H9 (cell line): Measurements from ENCODE around the gene KLHL1. TPM values are rescaled to one million over a fixed set of nuclear protein-coding genes. Genes with fewer than 3 reads are reported as not detected.

ENCODE experiments used
- DNase-seq: peaks from one replicate; pipeline ENCODE4 v3.0.0-alpha.2; 2017
- H2AFZ ChIP-seq: one replicate; pipeline ENCODE4 v1.6.1; 2013; ENCODE audit warnings: mild to moderate bottlenecking, low read length, control low read depth, moderate library complexity
- H2AK5ac ChIP-seq: 2 replicates; pipeline ENCODE4 v1.6.1; 2013; ENCODE audit warnings: low read length, control low read depth, mixed read lengths; ENCODE audit not compliant: insufficient read length
- H2BK120ac ChIP-seq: one replicate; pipeline ENCODE4 v1.6.1; 2013; ENCODE audit warnings: low read depth, mild to moderate bottlenecking, low read length, control low read depth, inconsistent platforms; ENCODE audit not compliant: poor library complexity, severe bottlenecking
- H2BK12ac ChIP-seq: 2 replicates; pipeline ENCODE4 v1.6.1; 2013; ENCODE audit warnings: low read length, control low read depth, mixed read lengths, low read depth; ENCODE audit not compliant: insufficient read length
- H2BK15ac ChIP-seq: 2 replicates; pipeline ENCODE4 v1.6.1; 2013; ENCODE audit warnings: low read depth, low read length, control low read depth
- H2BK20ac ChIP-seq: one replicate; pipeline ENCODE4 v1.6.1; 2013; ENCODE audit warnings: low read depth, mild to moderate bottlenecking, low read length, control low read depth, inconsistent platforms; ENCODE audit not compliant: poor library complexity, severe bottlenecking
- H2BK5ac ChIP-seq: 2 replicates; pipeline ENCODE4 v1.6.1; 2013; ENCODE audit warnings: low read length, control low read depth, mixed read lengths; ENCODE audit not compliant: insufficient read length
- H3K14ac ChIP-seq: 2 replicates; pipeline ENCODE4 v1.6.1; 2013; ENCODE audit warnings: low read length, control low read depth; ENCODE audit not compliant: insufficient read depth
- H3K18ac ChIP-seq: 2 replicates; pipeline ENCODE4 v1.6.1; 2013; ENCODE audit warnings: low read depth, mild to moderate bottlenecking, mixed read lengths, low read length, control low read depth; ENCODE audit not compliant: insufficient read length
- H3K23ac ChIP-seq: 2 replicates; pipeline ENCODE4 v1.6.1; 2013; ENCODE audit warnings: low read length, control low read depth, mixed read lengths, low read depth; ENCODE audit not compliant: insufficient read length
- H3K23me2 ChIP-seq: 2 replicates; pipeline ENCODE4 v1.6.1; 2013; ENCODE audit warnings: low read depth, mild to moderate bottlenecking, mixed read lengths, low read length, control low read depth; ENCODE audit not compliant: insufficient read length, poor library complexity, severe bottlenecking
- H3K27ac ChIP-seq: 2 replicates; pipeline ENCODE4 v1.5.1; 2013; ENCODE audit warnings: low read length, control low read depth, mixed read lengths, low read depth; ENCODE audit not compliant: insufficient read length
- H3K27me3 ChIP-seq: 2 replicates; pipeline ENCODE4 v1.6.1; 2013; ENCODE audit warnings: low read length, control low read depth, inconsistent platforms; ENCODE audit not compliant: insufficient read depth
- H3K4ac ChIP-seq: 2 replicates; pipeline ENCODE4 v1.6.1; 2013; ENCODE audit warnings: low read depth, mild to moderate bottlenecking, control low read depth, inconsistent platforms, low read length, moderate library complexity
- H3K4me1 ChIP-seq: 2 replicates; pipeline ENCODE4 v1.6.1; 2013; ENCODE audit warnings: low read length, control low read depth, inconsistent platforms; ENCODE audit not compliant: insufficient read depth
- H3K4me2 ChIP-seq: 2 replicates; pipeline ENCODE4 v1.6.1; 2013; ENCODE audit warnings: low read length, control low read depth, mixed read lengths; ENCODE audit not compliant: insufficient read length, insufficient read depth
- H3K56ac ChIP-seq: 2 replicates; pipeline ENCODE4 v1.6.1; 2013; ENCODE audit warnings: low read depth, mild to moderate bottlenecking, mixed read lengths, low read length, control low read depth; ENCODE audit not compliant: insufficient read length
- H3K79me1 ChIP-seq: 2 replicates; pipeline ENCODE4 v1.6.1; 2013; ENCODE audit warnings: low read depth, mild to moderate bottlenecking, moderate library complexity, low read length, control low read depth, inconsistent platforms; ENCODE audit not compliant: insufficient read depth, poor library complexity, severe bottlenecking
- H3K79me2 ChIP-seq: 2 replicates; pipeline ENCODE4 v1.6.1; 2013; ENCODE audit warnings: low read length, control low read depth, inconsistent platforms; ENCODE audit not compliant: insufficient read depth
- H3K9ac ChIP-seq: 2 replicates; pipeline ENCODE4 v1.6.1; 2013; ENCODE audit warnings: low read length, control low read depth, mixed read lengths; ENCODE audit not compliant: insufficient read length; ENCODE audit errors: extremely low read depth
- H3K9me3 ChIP-seq: one replicate; pipeline ENCODE4 v1.6.1; 2013; ENCODE audit warnings: low read depth, low read length, inconsistent platforms; ENCODE audit not compliant: control insufficient read depth
- H3T11ph ChIP-seq: one replicate; pipeline ENCODE4 v1.6.1; 2013; ENCODE audit warnings: mild to moderate bottlenecking, low read length, control low read depth, inconsistent platforms
- H4K20me1 ChIP-seq: one replicate; pipeline ENCODE4 v1.6.1; 2013; ENCODE audit not compliant: control insufficient read depth, insufficient read length, insufficient read depth
- H4K5ac ChIP-seq: 2 replicates; pipeline ENCODE4 v1.6.1; 2013; ENCODE audit warnings: low read depth, mild to moderate bottlenecking, mixed read lengths, low read length, control low read depth; ENCODE audit not compliant: insufficient read length
- H4K8ac ChIP-seq: replicated peaks from 2 replicates; pipeline ENCODE4 v1.6.1; 2013; ENCODE audit warnings: low read length, control low read depth, mixed read lengths, low read depth; ENCODE audit not compliant: insufficient read length
- H4K91ac ChIP-seq: 2 replicates; pipeline ENCODE4 v1.6.1; 2013; ENCODE audit warnings: low read depth, mild to moderate bottlenecking, moderate library complexity, mixed read lengths, low read length, control low read depth; ENCODE audit not compliant: insufficient read length
- H3K27ac Mint-ChIP-seq, 3 experiments: 2 replicates in 2 of 3; 3 replicates in 1 of 3; pipeline ENCODE4 v1.8.0; 2020 to 2021; ENCODE audit warnings: mixed read lengths in 3 of 3, mild to moderate bottlenecking in 1 of 3, moderate library complexity in 1 of 3
- H3K27me3 Mint-ChIP-seq: 2 replicates; pipeline ENCODE4 v1.8.0; 2021; ENCODE audit warnings: low read depth, mild to moderate bottlenecking, moderate library complexity, mixed read lengths
- H3K36me3 Mint-ChIP-seq, 3 experiments: 2 replicates in 2 of 3; 3 replicates in 1 of 3; pipeline ENCODE4 v1.8.0; 2020 to 2021; ENCODE audit warnings: low read depth in 3 of 3, mixed read lengths in 3 of 3; ENCODE audit not compliant: insufficient read depth in 1 of 3
- H3K4me1 Mint-ChIP-seq, 2 experiments: 2 replicates each; pipeline ENCODE4 v1.8.0; 2020; ENCODE audit warnings: mixed read lengths in 2 of 2
- H3K4me3 Mint-ChIP-seq, 2 experiments: 2 replicates in 1 of 2; 3 replicates in 1 of 2; pipeline ENCODE4 v1.8.0; 2020 to 2021; ENCODE audit warnings: mild to moderate bottlenecking in 2 of 2, mixed read lengths in 2 of 2, moderate library complexity in 1 of 2
- H3K9me3 Mint-ChIP-seq, 2 experiments: 2 replicates in 1 of 2; 3 replicates in 1 of 2; pipeline ENCODE4 v1.8.0; 2020; ENCODE audit warnings: mild to moderate bottlenecking in 2 of 2, mixed read lengths in 2 of 2, moderate library complexity in 1 of 2
- WGBS: extraction: QIAGEN DNeasy Blood & Tissue Kit; methylation state at CpG from one replicate; pipeline ENCODE4 v1.1.7; 2013; ENCODE audit warnings: missing lambda C conversion rate, low lambda C conversion rate, mixed read lengths; ENCODE audit not compliant: insufficient read length; ENCODE audit errors: extremely low coverage; 5-methylcytosine and 5-hydroxymethylcytosine counted together
- total RNA-seq: library from RNA; stranded (reverse); gene quantifications from 2 replicates; pipeline ENCODE4 v1.2.1, GENCODE V29; 2021
- TF ChIP-seq, protein P1 (sequence below): fragments of 200-600 bp; sonication (generic); conservative IDR thresholded peaks from 3 replicates; pipeline ENCODE4 v1.8.0; 2021; ENCODE audit warnings: antibody characterized with exemption, mild to moderate bottlenecking

The KLHL1 gene
- total RNA-seq, 1 experiment from 2014 or later = not detected

DNA sequence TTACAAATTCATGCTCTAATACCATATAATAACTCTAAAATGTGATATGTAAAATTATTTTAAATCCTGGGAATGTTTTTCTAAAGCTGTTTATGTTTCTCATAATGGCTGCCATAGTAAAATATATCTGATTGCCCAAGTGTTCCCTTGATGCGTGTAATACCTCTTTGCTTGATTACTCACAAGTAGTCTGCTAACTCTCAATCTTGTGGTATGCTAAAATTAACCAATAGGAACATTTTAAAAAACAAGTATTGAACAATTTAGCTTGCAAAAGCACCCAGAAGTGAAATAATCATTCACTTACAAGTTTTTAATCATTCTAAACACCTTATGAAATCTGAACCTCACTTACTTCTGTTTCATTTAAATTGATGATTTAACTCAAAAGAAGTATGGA is 386.6 kb downstream of the KLHL1 start:
- Mint-ChIP-seq H3K27ac (no peak overlapping the region), H3K36me3 (no peaks in the 10 kb centered on the region)
- TF ChIP-seq, protein P1, sequence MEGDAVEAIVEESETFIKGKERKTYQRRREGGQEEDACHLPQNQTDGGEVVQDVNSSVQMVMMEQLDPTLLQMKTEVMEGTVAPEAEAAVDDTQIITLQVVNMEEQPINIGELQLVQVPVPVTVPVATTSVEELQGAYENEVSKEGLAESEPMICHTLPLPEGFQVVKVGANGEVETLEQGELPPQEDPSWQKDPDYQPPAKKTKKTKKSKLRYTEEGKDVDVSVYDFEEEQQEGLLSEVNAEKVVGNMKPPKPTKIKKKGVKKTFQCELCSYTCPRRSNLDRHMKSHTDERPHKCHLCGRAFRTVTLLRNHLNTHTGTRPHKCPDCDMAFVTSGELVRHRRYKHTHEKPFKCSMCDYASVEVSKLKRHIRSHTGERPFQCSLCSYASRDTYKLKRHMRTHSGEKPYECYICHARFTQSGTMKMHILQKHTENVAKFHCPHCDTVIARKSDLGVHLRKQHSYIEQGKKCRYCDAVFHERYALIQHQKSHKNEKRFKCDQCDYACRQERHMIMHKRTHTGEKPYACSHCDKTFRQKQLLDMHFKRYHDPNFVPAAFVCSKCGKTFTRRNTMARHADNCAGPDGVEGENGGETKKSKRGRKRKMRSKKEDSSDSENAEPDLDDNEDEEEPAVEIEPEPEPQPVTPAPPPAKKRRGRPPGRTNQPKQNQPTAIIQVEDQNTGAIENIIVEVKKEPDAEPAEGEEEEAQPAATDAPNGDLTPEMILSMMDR = no peak

More for the DNA sequence above, 386.6 kb downstream of the KLHL1 start:
- H3K4me3 Mint-ChIP-seq = no peak overlapping the region
- no peak for DNase-seq
- WGBS = no CpG with 5 or more reads among the region's 1 CpG
- no peaks in the 10 kb centered on the region for H3K9me3 Mint-ChIP-seq
- H3K4me1 ChIP-seq = no peaks in the 10 kb centered on the region
- H3K9ac ChIP-seq = no peak overlapping the region
- no peaks in the 10 kb centered on the region for H3K9me3 ChIP-seq
- H2AFZ ChIP-seq = no peak overlapping the region
- H3K27me3 ChIP-seq = no peaks in the 10 kb centered on the region
- H3K23ac ChIP-seq = no peak overlapping the region
- H2BK5ac ChIP-seq = no peak overlapping the region
- no peak overlapping the region for H3K14ac ChIP-seq
- no peak overlapping the region for H2BK120ac ChIP-seq
- no peaks in the 10 kb centered on the region for H3K79me1 ChIP-seq
- no peaks in the 10 kb centered on the region for H3K79me2 ChIP-seq
- H2BK20ac ChIP-seq = no peak overlapping the region
- no peak overlapping the region for H3K56ac ChIP-seq
- no peak overlapping the region for H4K5ac ChIP-seq
- H3K4me2 ChIP-seq = no peak overlapping the region
- no peak overlapping the region for H3K18ac ChIP-seq
- no peak overlapping the region for H2BK12ac ChIP-seq
- H4K20me1 ChIP-seq = no peaks in the 10 kb centered on the region
- no peak overlapping the region for H3T11ph ChIP-seq
- H4K91ac ChIP-seq = no peak overlapping the region
- H2BK15ac ChIP-seq = no peak overlapping the region
- no peaks in the 10 kb centered on the region for H3K4me1 Mint-ChIP-seq
- H3K27me3 Mint-ChIP-seq = no peaks in the 10 kb centered on the region
- H3K4ac ChIP-seq = no peak overlapping the region
- no peak overlapping the region for H3K27ac ChIP-seq
- H3K23me2 ChIP-seq = no peaks in the 10 kb centered on the region
- H2AK5ac ChIP-seq = no peak overlapping the region
- no peak overlapping the region for H4K8ac ChIP-seq
